Natural killer cell treated with Interleukin-12 subunit alpha and Interleukin-12 subunit beta and Interleukin-15 and Interleukin-18, amount 100 ng/mL, for 72 hours (primary cell): ENCODE measurements around the gene WFDC11. TPM values are rescaled to one million over a fixed set of nuclear protein-coding genes. Genes with fewer than 3 reads are reported as not detected.
"Not testable (repeated sequence)": the region's sequence is repeated elsewhere in the genome, so short reads cannot be mapped to it uniquely, and the experiment has no call there.

Experiments
- ATAC-seq, 2 donors: fragments of 150-1000 bp; cut with Tn5 transposase in 1 of 2; sonication (Bioruptor Pico), chemical (Tn5 transposase) in 1 of 2; 2 replicates each; pipeline ENCODE4 v1.10.0; 2021
- DNase-seq: peaks from one replicate; pipeline ENCODE4 v3.0.0; 2022; ENCODE audit warnings: low spot score
- H3K27ac Mint-ChIP-seq, 2 donors: 1 replicate in 1 of 2; 2 replicates in 1 of 2; pipeline ENCODE4 v1.8.0; 2022; ENCODE audit warnings: mixed read lengths in 2 of 2, mild to moderate bottlenecking in 1 of 2, moderate library complexity in 1 of 2
- H3K27me3 Mint-ChIP-seq, 2 donors: 1 replicate in 1 of 2; 2 replicates in 1 of 2; pipeline ENCODE4 v1.8.0; 2022; ENCODE audit warnings: mixed read lengths in 2 of 2
- H3K36me3 Mint-ChIP-seq: one replicate; pipeline ENCODE4 v1.8.0; 2022; ENCODE audit warnings: mixed read lengths
- H3K4me1 Mint-ChIP-seq, 2 donors: 1 replicate in 1 of 2; 2 replicates in 1 of 2; pipeline ENCODE4 v1.8.0; 2022; ENCODE audit warnings: low read depth in 2 of 2, mixed read lengths in 2 of 2, mild to moderate bottlenecking in 1 of 2
- H3K4me3 Mint-ChIP-seq: one replicate; pipeline ENCODE4 v1.8.0; 2022; ENCODE audit warnings: mixed read lengths
- H3K9me3 Mint-ChIP-seq: 2 replicates; pipeline ENCODE4 v1.8.0; 2022; ENCODE audit warnings: mixed read lengths
- total RNA-seq, 2 donors: library from RNA; stranded (reverse); gene quantifications; one replicate each; pipeline ENCODE4 v1.2.3, GENCODE V29; 2022

The WFDC11 gene
- total RNA-seq, 2 donors from 2014 or later: not detected

GRCh38 chr20:45647441-45648050 lies 22.5 kb downstream of the WFDC11 start:
- no peaks in the 10 kb centered on the region for H3K4me1 Mint-ChIP-seq
- H3K4me3 Mint-ChIP-seq: no peak overlapping the region
- H3K9me3 Mint-ChIP-seq: no peaks in the 10 kb centered on the region
- DNase-seq (no peak), ATAC-seq (peak; percentile 53)
- no peaks in the 10 kb centered on the region for H3K36me3 Mint-ChIP-seq
- peaks cover 12 to 21% of the 10 kb centered on the region in 2 donors for H3K27me3 Mint-ChIP-seq
- H3K27ac Mint-ChIP-seq: no peak overlapping the region

- Mint-ChIP-seq H3K36me3 (no peaks in the 10 kb centered on the region), H3K27me3 (peaks cover 8 to 19% of the 10 kb centered on the region in 2 donors), H3K9me3 (no peaks in the 10 kb centered on the region), H3K4me3 (no peak overlapping the region), H3K27ac (no peak overlapping the region), H3K4me1 (no peaks in the 10 kb centered on the region)
- peak in 1 of 2 donors; percentile 15 for ATAC-seq
- no peak for DNase-seq
Measured at GRCh38 chr20:45646875-45647274, 23.2 kb downstream of the WFDC11 start.

- H3K4me1 Mint-ChIP-seq, H3K9me3 Mint-ChIP-seq, H3K4me3 Mint-ChIP-seq, DNase-seq, ATAC-seq, H3K27ac Mint-ChIP-seq, H3K36me3 Mint-ChIP-seq: not testable (repeated sequence)
- peaks cover 8 to 19% of the 10 kb centered on the region in 2 donors for H3K27me3 Mint-ChIP-seq
Measured at GRCh38 chr20:45645869-45646268, 24.2 kb downstream of the WFDC11 start.

- H3K9me3 Mint-ChIP-seq, H3K27ac Mint-ChIP-seq, DNase-seq, H3K4me1 Mint-ChIP-seq, H3K4me3 Mint-ChIP-seq, H3K36me3 Mint-ChIP-seq, ATAC-seq: not testable (repeated sequence)
- H3K27me3 Mint-ChIP-seq: peaks cover 17 to 38% of the 10 kb centered on the region in 2 donors
Measured at GRCh38 chr20:45641076-45641475, 29.0 kb downstream of the WFDC11 start.

GRCh38 chr20:45639687-45640086 lies 30.4 kb downstream of the WFDC11 start:
- Mint-ChIP-seq H3K4me1 (no peaks in the 10 kb centered on the region), H3K36me3 (no peaks in the 10 kb centered on the region), H3K27me3 (peaks cover 16 to 36% of the 10 kb centered on the region in 2 donors), H3K4me3 (no peak overlapping the region), H3K9me3 (no peaks in the 10 kb centered on the region), H3K27ac (no peak overlapping the region)
- ATAC-seq: no peak
- no peak for DNase-seq

- no peak for ATAC-seq
- Mint-ChIP-seq H3K27ac (no peak overlapping the region), H3K27me3 (peaks cover 18 to 39% of the 10 kb centered on the region in 2 donors), H3K9me3 (no peaks in the 10 kb centered on the region), H3K4me3 (no peak overlapping the region), H3K4me1 (no peaks in the 10 kb centered on the region), H3K36me3 (no peaks in the 10 kb centered on the region)
- DNase-seq: no peak
Measured at GRCh38 chr20:45636513-45636912, 33.5 kb downstream of the WFDC11 start.

- ATAC-seq: no peak
- H3K4me3 Mint-ChIP-seq: no peak within 1 kb of the TSS
- H3K27ac Mint-ChIP-seq: no peak within 1 kb of the TSS
- H3K27me3 Mint-ChIP-seq: peaks cover 19 to 55% of the 10 kb centered on the region in 2 donors
- H3K36me3 Mint-ChIP-seq: no peaks in the 10 kb centered on the region
- H3K9me3 Mint-ChIP-seq: no peaks in the 10 kb centered on the region
- no peaks in the 10 kb centered on the region for H3K4me1 Mint-ChIP-seq
- no peak for DNase-seq
Measured at GRCh38 chr20:45631184-45631583, 38.9 kb downstream of the WFDC11 start, which contains the start of gene WFDC9. TSS of gene WFDC9 (minus strand) at chr20:45631284. CDS start at chr20:45610181, 21,103 bp downstream.

- no peak overlapping the region for H3K4me3 Mint-ChIP-seq
- no peaks in the 10 kb centered on the region for H3K36me3 Mint-ChIP-seq
- H3K9me3 Mint-ChIP-seq: no peaks in the 10 kb centered on the region
- no peak overlapping the region for H3K27ac Mint-ChIP-seq
- no peaks in the 10 kb centered on the region for H3K4me1 Mint-ChIP-seq
- no peak for DNase-seq
- H3K27me3 Mint-ChIP-seq: peaks cover 21 to 57% of the 10 kb centered on the region in 2 donors
- no peak for ATAC-seq
Measured at GRCh38 chr20:45630371-45630770, 39.7 kb downstream of the WFDC11 start.

GRCh38 chr20:45629496-45630100 lies 40.4 kb downstream of the WFDC11 start, which contains the start of gene WFDC10A:
TSS of gene WFDC10A (plus strand) at chr20:45629739. CDS start at chr20:45629814, 75 bp downstream.
- Mint-ChIP-seq H3K36me3 (no peaks in the 10 kb centered on the region), H3K27me3 (peaks cover 26 to 64% of the 10 kb centered on the region in 2 donors), H3K4me1 (no peaks in the 10 kb centered on the region), H3K9me3 (no peaks in the 10 kb centered on the region), H3K27ac (no peak within 1 kb of the TSS), H3K4me3 (no peak within 1 kb of the TSS)
- ATAC-seq: peak; percentile 64 to 69
- peak; percentile 61 for DNase-seq

- ATAC-seq (no peak), DNase-seq (no peak)
- no peak overlapping the region for H3K27ac Mint-ChIP-seq
- no peaks in the 10 kb centered on the region for H3K4me1 Mint-ChIP-seq
- no peak overlapping the region for H3K4me3 Mint-ChIP-seq
- H3K36me3 Mint-ChIP-seq: no peaks in the 10 kb centered on the region
- H3K9me3 Mint-ChIP-seq: no peaks in the 10 kb centered on the region
- peaks cover 27 to 53% of the 10 kb centered on the region in 2 donors for H3K27me3 Mint-ChIP-seq
Measured at GRCh38 chr20:45626540-45626939, 43.5 kb downstream of the WFDC11 start.

GRCh38 chr20:45621593-45621992 lies 48.4 kb downstream of the WFDC11 start:
- Mint-ChIP-seq H3K4me3 (no peak overlapping the region), H3K36me3 (peaks cover 5% of the 10 kb centered on the region)
- no peak for ATAC-seq

GRCh38 chr20:45617591-45617990 lies 52.4 kb downstream of the WFDC11 start:
- peaks cover 5% of the 10 kb centered on the region for H3K36me3 Mint-ChIP-seq
- DNase-seq: no peak
- no peak for ATAC-seq
- no peak overlapping the region for H3K4me3 Mint-ChIP-seq
- no peaks in the 10 kb centered on the region for H3K9me3 Mint-ChIP-seq
- H3K4me1 Mint-ChIP-seq: no peaks in the 10 kb centered on the region
- peaks cover 21 to 31% of the 10 kb centered on the region in 2 donors for H3K27me3 Mint-ChIP-seq
- no peak overlapping the region for H3K27ac Mint-ChIP-seq

More at GRCh38 chr20:45621593-45621992, 48.4 kb downstream of the WFDC11 start:
- H3K4me1 Mint-ChIP-seq: no peaks in the 10 kb centered on the region
- H3K27me3 Mint-ChIP-seq: peaks cover 32 to 36% of the 10 kb centered on the region in 2 donors
- no peak overlapping the region for H3K27ac Mint-ChIP-seq
- no peak for DNase-seq
- H3K9me3 Mint-ChIP-seq: no peaks in the 10 kb centered on the region

- peaks cover 20 to 28% of the 10 kb centered on the region in 2 donors for H3K27me3 Mint-ChIP-seq
- H3K27ac Mint-ChIP-seq: no peak overlapping the region
- no peak overlapping the region for H3K4me3 Mint-ChIP-seq
- peaks cover 6% of the 10 kb centered on the region for H3K36me3 Mint-ChIP-seq
- no peaks in the 10 kb centered on the region for H3K4me1 Mint-ChIP-seq
- no peak for ATAC-seq
- H3K9me3 Mint-ChIP-seq: peaks cover 4% of the 10 kb centered on the region
- no peak for DNase-seq
Measured at GRCh38 chr20:45612314-45612713, 57.7 kb downstream of the WFDC11 start.

GRCh38 chr20:45611054-45611453 lies 59.0 kb downstream of the WFDC11 start:
- peaks cover 4% of the 10 kb centered on the region for H3K9me3 Mint-ChIP-seq

More at GRCh38 chr20:45611054-45611453, 59.0 kb downstream of the WFDC11 start:
- no peak overlapping the region for H3K27ac Mint-ChIP-seq
- H3K36me3 Mint-ChIP-seq: peaks cover 12% of the 10 kb centered on the region
- DNase-seq (no peak), ATAC-seq (peak in 1 of 2 donors; percentile 49)
- peaks cover 19 to 27% of the 10 kb centered on the region in 2 donors for H3K27me3 Mint-ChIP-seq
- no peak overlapping the region for H3K4me3 Mint-ChIP-seq
- H3K4me1 Mint-ChIP-seq: no peaks in the 10 kb centered on the region
